ENCODE data around the gene KRT71.

Gene KRT71

DNA sequence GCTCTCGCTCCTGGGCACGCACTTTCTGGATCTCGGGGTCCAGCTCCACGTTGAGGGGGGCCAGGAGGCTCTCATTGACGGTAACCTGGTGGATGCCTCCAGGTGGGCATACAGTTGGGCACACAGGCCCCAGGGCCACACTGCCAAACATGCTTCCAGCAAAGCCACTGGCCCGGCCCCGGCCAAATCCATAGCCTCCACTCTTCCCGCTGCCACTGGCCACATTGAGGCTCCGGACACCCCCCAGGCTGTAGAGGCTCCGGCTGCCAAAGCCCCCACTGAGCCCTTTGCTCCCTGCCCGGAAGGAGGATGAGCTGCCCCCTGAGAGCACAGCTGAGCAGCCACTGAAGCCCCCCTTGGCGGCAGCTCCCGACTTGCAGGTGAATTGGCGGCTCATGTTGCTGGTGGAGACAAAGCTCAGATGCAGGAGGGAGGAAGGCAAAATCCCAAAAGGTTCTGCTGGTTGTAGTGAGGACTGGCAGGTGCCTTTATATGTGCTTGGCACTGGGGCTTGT is at the start of gene KRT71:
TSS of gene KRT71 (minus strand) at position 465 of the 515 bp plus-strand sequence. CDS start at position 397, 68 bp downstream.
- no peak for DNase-seq (ENCODE audit: extremely low spot score)
- no peak for TF ChIP-seq ZNF384 (IDR thresholded peaks at IDR 0.05)
- no peak for TF ChIP-seq ELF4 (IDR thresholded peaks at IDR 0.05)
- no peak for TF ChIP-seq SUZ12 (IDR thresholded peaks at IDR 0.05)
- no peak for TF ChIP-seq NFRKB (IDR thresholded peaks at IDR 0.05)
- TF ChIP-seq, protein P1, sequence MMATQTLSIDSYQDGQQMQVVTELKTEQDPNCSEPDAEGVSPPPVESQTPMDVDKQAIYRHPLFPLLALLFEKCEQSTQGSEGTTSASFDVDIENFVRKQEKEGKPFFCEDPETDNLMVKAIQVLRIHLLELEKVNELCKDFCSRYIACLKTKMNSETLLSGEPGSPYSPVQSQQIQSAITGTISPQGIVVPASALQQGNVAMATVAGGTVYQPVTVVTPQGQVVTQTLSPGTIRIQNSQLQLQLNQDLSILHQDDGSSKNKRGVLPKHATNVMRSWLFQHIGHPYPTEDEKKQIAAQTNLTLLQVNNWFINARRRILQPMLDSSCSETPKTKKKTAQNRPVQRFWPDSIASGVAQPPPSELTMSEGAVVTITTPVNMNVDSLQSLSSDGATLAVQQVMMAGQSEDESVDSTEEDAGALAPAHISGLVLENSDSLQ (IDR thresholded peaks at IDR 0.05) = no peak
- no peak for TF ChIP-seq ARNT (IDR thresholded peaks at IDR 0.05)
- TF ChIP-seq HDGF (IDR thresholded peaks at IDR 0.05; ENCODE audit: borderline replicate concordance) = no peak
- TF ChIP-seq L3MBTL2 (conservative IDR thresholded peaks at IDR 0.05) = no peak
- no peak for TF ChIP-seq SP1 (IDR thresholded peaks at IDR 0.05)
- TF ChIP-seq BHLHE40 (IDR thresholded peaks at IDR 0.05; ENCODE audit: borderline replicate concordance) = no peak
- TF ChIP-seq FOXM1 (IDR thresholded peaks at IDR 0.05; ENCODE audit: borderline replicate concordance) = no peak
- TF ChIP-seq FOXA1 (IDR thresholded peaks at IDR 0.05) = no peak
- TF ChIP-seq LEF1 (IDR thresholded peaks at IDR 0.05; ENCODE audit: borderline replicate concordance) = no peak
- POLR2A ChIA-PET = no interaction called here
- CTCF ChIA-PET = no interaction called here

DNA sequence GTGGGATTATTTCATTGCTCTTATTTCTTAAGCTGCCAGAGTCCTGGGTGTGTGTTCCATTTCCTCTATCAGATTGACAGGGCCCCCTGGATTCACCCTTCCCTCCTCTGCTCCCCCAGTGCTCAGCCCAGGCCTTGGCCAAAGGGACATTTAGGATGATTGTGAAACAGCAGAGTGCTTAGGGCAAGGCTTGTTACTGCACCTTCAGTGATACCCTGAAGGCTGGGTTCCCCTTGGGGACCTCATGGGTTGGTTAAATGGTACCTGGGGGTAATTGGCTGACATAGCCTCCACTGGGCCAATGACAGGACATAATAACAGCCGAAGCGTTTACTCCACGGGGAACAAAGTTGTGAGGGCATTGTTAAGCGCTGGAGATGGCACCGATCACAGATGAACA is 49.6 kb upstream of the KRT71 start:
- ChIA-PET CTCF (no interaction called here), POLR2A (no interaction called here)
- DNase-seq (ENCODE audit: extremely low spot score) = no peak
- TF ChIP-seq, protein P1 (IDR thresholded peaks at IDR 0.05) = no peak
- TF ChIP-seq ZNF384 (IDR thresholded peaks at IDR 0.05) (no peak), LEF1 (IDR thresholded peaks at IDR 0.05; ENCODE audit: borderline replicate concordance) (no peak), FOXM1 (IDR thresholded peaks at IDR 0.05; ENCODE audit: borderline replicate concordance) (no peak), SP1 (IDR thresholded peaks at IDR 0.05) (no peak), ELF4 (IDR thresholded peaks at IDR 0.05) (no peak), HDGF (IDR thresholded peaks at IDR 0.05; ENCODE audit: borderline replicate concordance) (no peak), ARNT (IDR thresholded peaks at IDR 0.05) (no peak), L3MBTL2 (conservative IDR thresholded peaks at IDR 0.05) (no peak), TARDBP (IDR thresholded peaks at IDR 0.05) (no peak), CTBP1 (IDR thresholded peaks at IDR 0.05; ENCODE audit: borderline replicate concordance) (no peak)

DNA sequence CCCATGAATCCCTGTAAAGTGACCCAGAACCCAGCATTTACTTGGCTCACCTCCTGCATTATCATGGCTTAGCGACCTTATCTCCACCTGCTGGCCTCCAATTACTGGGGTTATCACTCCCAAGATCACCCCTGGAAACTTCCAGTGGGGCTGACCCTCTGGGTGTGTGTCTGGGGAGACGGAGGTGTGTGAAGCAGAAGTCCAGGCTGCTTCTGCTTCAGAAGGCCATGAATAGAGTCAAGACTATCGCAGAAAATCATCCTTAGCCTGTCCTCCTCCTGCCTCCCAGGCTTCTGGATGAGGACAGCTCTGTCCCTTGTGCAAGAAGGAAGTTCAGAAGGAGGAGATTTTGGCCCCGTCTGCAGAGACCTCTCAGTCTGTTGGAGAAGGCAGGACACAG is 48.7 kb upstream of the KRT71 start:
- no peak for DNase-seq (ENCODE audit: extremely low spot score)
- POLR2A ChIA-PET = no interaction called here
- CTCF ChIA-PET = no interaction called here
- TF ChIP-seq TARDBP (IDR thresholded peaks at IDR 0.05) (no peak), LEF1 (IDR thresholded peaks at IDR 0.05; ENCODE audit: borderline replicate concordance) (no peak), SP1 (IDR thresholded peaks at IDR 0.05) (no peak), FOXK2 (IDR thresholded peaks at IDR 0.05) (no peak), L3MBTL2 (conservative IDR thresholded peaks at IDR 0.05) (no peak), NFRKB (IDR thresholded peaks at IDR 0.05) (no peak), ARNT (IDR thresholded peaks at IDR 0.05) (no peak), HDGF (IDR thresholded peaks at IDR 0.05; ENCODE audit: borderline replicate concordance) (no peak), CTBP1 (IDR thresholded peaks at IDR 0.05; ENCODE audit: borderline replicate concordance) (no peak), BHLHE40 (IDR thresholded peaks at IDR 0.05; ENCODE audit: borderline replicate concordance) (no peak), FOXA1 (IDR thresholded peaks at IDR 0.05) (no peak), ZNF384 (IDR thresholded peaks at IDR 0.05) (no peak), ELF4 (IDR thresholded peaks at IDR 0.05) (no peak)
- TF ChIP-seq, protein P1 (IDR thresholded peaks at IDR 0.05) = no peak

DNA sequence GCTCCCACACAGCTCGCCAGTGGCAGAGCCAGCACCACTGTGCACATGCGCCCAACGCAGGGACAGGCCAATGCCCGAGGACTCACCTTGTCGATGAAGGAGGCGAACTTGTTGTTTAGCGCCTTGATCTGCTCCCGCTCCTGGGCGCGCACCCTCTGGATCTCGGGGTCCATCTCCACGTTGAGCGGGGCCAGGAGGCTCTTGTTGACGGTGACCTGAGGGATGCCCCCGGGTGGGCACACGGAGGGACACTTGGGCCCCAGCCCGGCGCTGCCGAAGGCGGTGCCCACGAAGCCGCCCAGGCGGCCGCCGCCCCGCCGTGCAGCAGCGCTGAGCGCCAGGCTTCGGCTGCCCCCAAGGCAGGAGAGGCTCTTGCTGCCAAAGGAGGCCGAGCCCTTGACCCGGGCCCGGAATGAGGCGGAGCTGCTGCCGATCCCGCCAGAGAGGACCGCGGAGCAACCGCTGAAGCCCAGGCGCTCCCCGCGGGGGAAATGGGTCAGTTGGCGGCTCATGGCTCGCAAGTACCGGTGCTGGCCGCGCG is 48.1 kb upstream of the KRT71 start, which contains the start of gene KRT72:
TSS of gene KRT72 (minus strand) at position 523 of the 541 bp plus-strand sequence. CDS start at position 512, 11 bp downstream.
- POLR2A ChIA-PET = no interaction called here
- no peak for DNase-seq (ENCODE audit: extremely low spot score)
- CTCF ChIA-PET = no interaction called here
- TF ChIP-seq SP1 (IDR thresholded peaks at IDR 0.05) = no peak
- no peak for TF ChIP-seq FOXK2 (IDR thresholded peaks at IDR 0.05)
- TF ChIP-seq L3MBTL2 (conservative IDR thresholded peaks at IDR 0.05) = no peak
- TF ChIP-seq FOXA1 (IDR thresholded peaks at IDR 0.05) = no peak
- TF ChIP-seq HDGF (IDR thresholded peaks at IDR 0.05; ENCODE audit: borderline replicate concordance) = no peak
- TF ChIP-seq SUZ12 (IDR thresholded peaks at IDR 0.05) = no peak
- TF ChIP-seq LEF1 (IDR thresholded peaks at IDR 0.05; ENCODE audit: borderline replicate concordance) = no peak
- TF ChIP-seq BHLHE40 (IDR thresholded peaks at IDR 0.05; ENCODE audit: borderline replicate concordance) = no peak
- TF ChIP-seq NFRKB (IDR thresholded peaks at IDR 0.05) = no peak
- TF ChIP-seq FOXM1 (IDR thresholded peaks at IDR 0.05; ENCODE audit: borderline replicate concordance) = no peak
- no peak for TF ChIP-seq ZNF384 (IDR thresholded peaks at IDR 0.05)
- no peak for TF ChIP-seq CTBP1 (IDR thresholded peaks at IDR 0.05; ENCODE audit: borderline replicate concordance)
- TF ChIP-seq ARNT (IDR thresholded peaks at IDR 0.05) = no peak
- TF ChIP-seq, protein P1 (IDR thresholded peaks at IDR 0.05) = no peak
- no peak for TF ChIP-seq TARDBP (IDR thresholded peaks at IDR 0.05)
- no peak for TF ChIP-seq ELF4 (IDR thresholded peaks at IDR 0.05)

DNA sequence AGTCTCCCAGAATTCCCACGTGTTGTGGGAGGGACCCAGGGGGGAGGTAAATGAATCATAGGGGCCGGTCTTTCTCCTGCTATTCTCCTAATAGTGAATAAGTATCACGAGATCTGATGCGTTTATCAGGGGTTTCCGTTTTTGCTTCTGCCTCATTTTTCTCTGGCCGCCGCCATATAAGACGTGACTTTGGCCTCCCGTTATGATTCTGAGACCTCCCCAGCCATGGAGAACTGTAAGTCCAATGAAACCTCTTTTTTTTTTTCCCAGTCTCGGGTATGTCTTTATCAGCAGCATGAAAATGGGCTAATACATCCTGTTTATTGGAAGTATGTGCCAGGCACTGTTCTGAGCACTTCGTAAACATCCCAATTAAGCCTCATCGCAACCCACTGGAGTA is 47.5 kb upstream of the KRT71 start:
- CTCF ChIA-PET = no interaction called here
- DNase-seq (ENCODE audit: extremely low spot score) = no peak
- TF ChIP-seq, protein P1 (IDR thresholded peaks at IDR 0.05) = no peak
- TF ChIP-seq FOXA1 (IDR thresholded peaks at IDR 0.05) (no peak), ARNT (IDR thresholded peaks at IDR 0.05) (no peak), ELF4 (IDR thresholded peaks at IDR 0.05) (no peak), ZNF384 (IDR thresholded peaks at IDR 0.05) (no peak), SP1 (IDR thresholded peaks at IDR 0.05) (no peak), LEF1 (IDR thresholded peaks at IDR 0.05; ENCODE audit: borderline replicate concordance) (no peak), NFRKB (IDR thresholded peaks at IDR 0.05) (no peak), HDGF (IDR thresholded peaks at IDR 0.05; ENCODE audit: borderline replicate concordance) (no peak), BHLHE40 (IDR thresholded peaks at IDR 0.05; ENCODE audit: borderline replicate concordance) (no peak), CTBP1 (IDR thresholded peaks at IDR 0.05; ENCODE audit: borderline replicate concordance) (no peak), FOXK2 (IDR thresholded peaks at IDR 0.05) (no peak)
- POLR2A ChIA-PET = no interaction called here

Measured in HEK293T (cell line).